Ureter (tissue), 1 donor: Measurements from ENCODE around the gene ZDHHC16. TPM values are rescaled to one million over a fixed set of nuclear protein-coding genes. Genes with fewer than 3 reads are reported as not detected.

Experiments used
- total RNA-seq: library from RNA; stranded (reverse); gene quantifications from one replicate; pipeline ENCODE4 v1.2.4, GENCODE V29; 2023
- donor health status: DM: yes; HTN: yes; CAD: no.

ZDHHC16 gene
- total RNA-seq, 1 donor from 2014 or later = 34.0 TPM

Other genes starting within 250 kb of the ZDHHC16 start
- 8.3 TPM for gene ARHGAP19, start 153.5 kb upstream of the ZDHHC16 start, total RNA-seq
- gene FRAT1, start 126.9 kb upstream of the ZDHHC16 start, total RNA-seq = 2.9 TPM
- gene FRAT2, start 111.4 kb upstream of the ZDHHC16 start, total RNA-seq = 11.8 TPM
- gene RRP12, start 44.8 kb upstream of the ZDHHC16 start, total RNA-seq = 51.9 TPM
- gene PGAM1, start 20.0 kb upstream of the ZDHHC16 start, total RNA-seq = 190 TPM
- gene EXOSC1, start 169 bp upstream of the ZDHHC16 start, total RNA-seq = 41.2 TPM
- 71.5 TPM for gene MMS19, start 52.2 kb downstream of the ZDHHC16 start, total RNA-seq
- gene UBTD1, start 52.7 kb downstream of the ZDHHC16 start, total RNA-seq = 6.2 TPM
- 1.1 TPM for gene ANKRD2, start 126.6 kb downstream of the ZDHHC16 start, total RNA-seq
- 1.3 TPM for gene HOGA1, start 138.2 kb downstream of the ZDHHC16 start, total RNA-seq
- not detected for gene C10orf62, start 143.5 kb downstream of the ZDHHC16 start, total RNA-seq
- gene MORN4, start 187.3 kb downstream of the ZDHHC16 start, total RNA-seq = 12.9 TPM
- 16.7 TPM for gene PI4K2A, start 194.5 kb downstream of the ZDHHC16 start, total RNA-seq
- gene AVPI1, start 241.1 kb downstream of the ZDHHC16 start, total RNA-seq = 11.7 TPM